Skin of body (tissue), 3 donors: ENCODE measurements around the gene C1QL1. TPM values are rescaled to one million over a fixed set of nuclear protein-coding genes. Genes with fewer than 3 reads are reported as not detected.

Source experiments
- DNase-seq: peaks from one replicate; lab custom pipeline; 2025; lab: John Stamatoyannopoulos, UW
- small RNA-seq: library from RNA; depleted of rRNA; stranded (forward); fragments of <200 nt; gene quantifications from one replicate; pipeline ENCODE3, GENCODE V24; 2014; ENCODE audit warnings: low replicate concordance
- total RNA-seq: library from RNA; depleted of rRNA; stranded (reverse); fragments of >200 nt; gene quantifications from one replicate; pipeline ENCODE4 v1.2.3, GENCODE V29; 2014

The C1QL1 gene
- total RNA-seq, 1 donor from 2014 or later, result 0.20 TPM

DNA sequence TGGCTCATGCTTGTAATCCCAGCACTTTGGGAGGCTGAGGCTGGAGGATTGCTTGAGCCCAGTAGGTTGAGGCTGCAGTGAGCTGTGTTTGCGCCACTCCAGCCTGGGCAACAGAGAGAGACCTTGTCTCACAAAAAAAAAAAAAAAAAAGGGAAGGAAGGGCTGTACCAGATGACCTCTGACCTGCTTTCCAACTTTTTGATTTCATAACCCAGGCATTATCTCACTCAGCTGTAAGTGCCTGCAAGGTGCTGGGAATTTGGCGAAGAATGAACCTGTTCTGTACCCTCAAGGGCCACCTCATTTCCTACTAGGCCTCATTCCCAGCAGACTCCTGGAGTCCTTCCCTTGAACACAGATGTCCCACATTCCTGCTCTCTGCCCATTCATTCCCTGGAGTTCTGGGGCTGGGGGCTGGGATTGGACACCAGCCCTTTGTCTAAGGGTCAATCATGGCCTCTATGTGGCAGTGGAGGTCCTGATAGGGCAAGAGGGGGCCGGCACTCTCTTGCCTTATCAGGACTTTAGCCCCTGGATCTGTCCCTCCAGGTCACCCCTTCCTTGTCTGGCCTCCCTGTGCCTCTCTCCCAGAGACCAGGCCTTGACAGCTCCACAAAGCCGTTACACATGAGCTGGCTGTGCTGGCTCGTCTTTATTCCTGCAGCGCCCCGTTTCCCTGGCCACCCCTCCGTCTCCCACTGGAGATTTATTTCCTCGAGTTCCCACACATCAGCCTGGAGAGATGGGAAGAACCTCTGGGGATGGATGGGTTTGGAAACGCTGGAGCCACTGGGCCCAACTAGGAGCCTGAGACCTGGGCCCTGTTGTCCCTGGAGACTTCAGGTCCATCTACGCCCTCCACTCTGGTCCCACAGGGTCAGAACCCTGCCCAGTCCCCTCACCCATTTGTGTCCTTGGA is 52.0 kb downstream of the C1QL1 start:
- DNase-seq, result no peak

- DNase-seq, result no peak
These were observed 52.8 kb downstream of the C1QL1 start, which contains the start of gene GFAP for GRCh38 chr17:44915321-44915726. GFAP (minus strand) TSS chr17:44915500; CDS start chr17:44915486, 14 bp downstream.

DNA sequence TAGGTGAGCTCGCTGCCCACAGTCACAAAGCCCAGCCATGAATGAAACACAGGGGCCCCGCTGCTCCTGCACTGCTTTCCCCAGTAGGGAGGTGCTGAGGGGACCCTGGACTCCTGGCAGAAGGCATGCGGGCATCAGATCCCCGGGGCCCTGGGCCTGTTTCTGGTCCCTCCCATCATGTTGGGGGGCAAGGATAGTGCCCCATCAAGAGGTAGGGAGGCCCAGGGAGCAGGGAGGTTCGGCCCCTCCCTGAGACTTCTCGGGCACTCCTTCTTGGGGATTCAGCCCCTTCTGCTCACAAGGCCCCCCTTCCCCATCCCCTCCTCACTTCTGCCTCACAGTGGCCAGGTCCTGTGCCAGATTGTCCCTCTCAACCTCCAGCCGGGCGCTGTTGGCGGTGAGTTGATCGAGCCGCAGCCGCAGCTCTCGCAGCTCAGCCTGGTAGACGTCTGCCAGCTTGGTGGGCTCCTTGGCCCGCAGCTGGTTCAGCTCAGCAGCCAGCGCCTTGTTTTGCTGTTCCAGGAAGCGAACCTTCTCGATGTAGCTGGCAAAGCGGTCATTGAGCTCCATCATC is 53.3 kb downstream of the C1QL1 start:
- DNase-seq, result no peak

DNA sequence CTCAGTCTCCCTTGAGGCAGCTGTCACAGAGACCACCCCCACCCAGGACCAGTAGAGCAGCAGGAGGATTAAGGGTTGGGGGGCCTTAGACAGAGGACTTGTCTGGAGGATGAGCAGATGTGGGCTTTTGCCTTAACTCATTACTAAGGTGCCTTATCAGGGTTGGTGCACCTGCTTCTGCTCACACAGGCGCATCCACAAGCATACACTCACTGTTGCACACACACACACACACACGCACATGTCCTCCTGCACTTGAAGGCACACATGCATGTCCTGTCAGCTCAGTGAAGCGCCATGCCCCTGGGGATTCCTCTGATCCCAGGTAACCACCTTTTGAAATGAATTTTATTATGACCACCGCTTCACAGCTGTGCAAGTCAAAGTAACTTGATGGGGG is 54.0 kb downstream of the C1QL1 start:
- DNase-seq, result no peak

GRCh38 chr17:44913676-44914075 is 54.4 kb downstream of the C1QL1 start:
- no peak for DNase-seq

DNA sequence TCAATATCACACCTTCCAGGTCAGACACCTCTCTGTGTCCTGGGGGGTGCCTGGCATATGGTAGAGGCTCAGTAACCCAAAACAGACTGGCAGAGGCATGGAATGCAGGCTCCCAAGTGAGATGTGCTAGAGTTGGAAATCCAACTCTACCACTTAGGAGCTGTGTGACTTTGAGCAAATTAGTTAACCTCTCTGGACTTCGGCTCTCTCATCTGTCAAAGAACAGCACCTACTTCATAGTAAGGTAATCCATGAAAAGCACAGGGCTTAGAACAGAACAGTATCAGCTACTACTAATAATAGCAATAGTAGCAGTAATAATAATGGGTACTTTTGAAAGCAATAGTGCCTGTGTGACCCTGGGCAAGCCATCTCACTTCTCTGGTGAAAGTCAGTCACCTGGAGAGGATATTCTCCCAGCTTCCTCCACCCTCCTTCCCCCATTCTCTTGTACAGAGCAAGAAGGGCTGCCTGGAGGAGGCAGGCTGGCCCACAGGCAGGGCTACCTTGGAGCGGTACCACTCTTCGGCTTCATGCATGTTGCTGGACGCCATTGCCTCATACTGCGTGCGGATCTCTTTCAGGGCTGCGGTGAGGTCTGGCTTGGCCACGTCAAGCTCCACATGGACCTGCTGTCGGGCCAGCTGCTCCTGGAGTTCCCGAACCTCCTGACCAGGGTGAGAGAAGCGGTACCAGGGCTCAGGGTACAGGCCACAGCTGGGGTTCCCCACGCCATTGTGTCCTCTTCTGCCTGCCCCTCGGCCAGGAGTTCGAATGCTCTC is 55.1 kb downstream of the C1QL1 start:
- DNase-seq, result no peak

DNA sequence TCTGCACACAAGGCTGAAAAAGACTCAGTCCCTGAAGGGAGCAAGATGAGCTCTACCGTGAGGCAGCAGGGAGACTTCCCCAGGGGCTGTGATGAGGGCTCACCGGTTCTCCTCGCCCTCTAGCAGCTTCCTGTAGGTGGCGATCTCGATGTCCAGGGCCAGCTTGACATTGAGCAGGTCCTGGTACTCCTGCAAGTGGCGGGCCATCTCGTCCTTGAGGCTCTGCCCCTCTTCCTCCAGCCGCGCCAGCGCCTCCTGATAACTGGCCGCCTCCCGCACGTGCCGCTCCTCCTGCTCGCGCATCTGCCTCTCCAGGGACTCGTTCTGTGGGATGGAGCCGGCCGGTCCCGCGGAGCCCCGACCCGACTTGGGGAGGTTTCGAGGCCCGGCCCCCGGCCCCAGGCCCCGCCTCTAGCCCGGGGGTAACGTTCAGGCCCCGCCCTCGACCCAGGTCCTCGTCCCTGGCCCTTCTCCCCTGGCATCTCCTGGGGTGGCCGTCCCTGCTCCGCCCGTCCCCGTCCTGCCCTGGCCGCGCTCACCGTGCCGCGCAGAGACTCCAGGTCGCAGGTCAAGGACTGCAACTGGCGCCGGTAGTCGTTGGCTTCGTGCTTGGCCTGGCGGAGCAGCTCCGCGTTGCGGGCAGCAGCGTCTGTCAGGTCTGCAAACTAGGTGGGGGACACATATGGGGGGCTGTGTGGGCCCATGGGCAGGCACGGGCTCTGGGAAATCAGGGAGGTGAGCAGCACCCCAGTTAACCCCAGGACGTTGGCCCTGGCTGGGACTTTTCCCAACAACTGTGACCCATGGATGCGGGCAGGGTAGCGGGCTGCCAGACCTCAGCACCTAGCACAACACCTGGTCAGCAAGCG is 56.7 kb downstream of the C1QL1 start:
- DNase-seq, result no peak

- DNase-seq, result no peak
These were observed 57.6 kb downstream of the C1QL1 start for GRCh38 chr17:44910231-44911106.

Small RNA genes lying within 50 kb of the gene (small RNA-seq; reads per million reads assigned to genes)
- gene AC015936.2 (not detected), gene MIR6783 (0.09 reads per million)

Other genes with a start within 250 kb of the C1QL1 start
- 0.89 TPM for gene ADAM11, start 209.3 kb downstream of the C1QL1 start, total RNA-seq
- 19.9 TPM for gene GJC1, start 138.0 kb downstream of the C1QL1 start, total RNA-seq
- gene HIGD1B, start 120.4 kb downstream of the C1QL1 start, total RNA-seq, result 1.2 TPM
- gene EFTUD2, start 68.9 kb downstream of the C1QL1 start, total RNA-seq, result 68.9 TPM
- 0.69 TPM for gene GFAP, start 52.8 kb downstream of the C1QL1 start, total RNA-seq
- gene KIF18B, start 20.5 kb downstream of the C1QL1 start, total RNA-seq, result 2.8 TPM
- 25.6 TPM for gene DCAKD, start 83.3 kb upstream of the C1QL1 start, total RNA-seq
- gene NMT1, start 93.0 kb upstream of the C1QL1 start, total RNA-seq, result 46.4 TPM
- gene PLCD3, start 164.2 kb upstream of the C1QL1 start, total RNA-seq, result 14.1 TPM
- 4.6 TPM for gene ACBD4, start 167.4 kb upstream of the C1QL1 start, total RNA-seq
- gene HEXIM1, start 180.2 kb upstream of the C1QL1 start, total RNA-seq, result 21.8 TPM
- gene HEXIM2, start 193.6 kb upstream of the C1QL1 start, total RNA-seq, result 3.3 TPM